Mesothelial cell of epicardium (in vitro differentiated cells): Measurements from ENCODE around the gene RABGAP1. TPM values are rescaled to one million over a fixed set of nuclear protein-coding genes. Genes with fewer than 3 reads are reported as not detected.

Experiments
- DNase-seq, 2 experiments: peaks; one replicate each; pipeline ENCODE4 v3.0.0; 2021; ENCODE audit warnings: low spot score in 2 of 2; ENCODE audit not compliant: unreplicated experiment in 2 of 2
- H3K27ac Mint-ChIP-seq: 2 replicates; pipeline ENCODE4 v1.8.0; 2021; ENCODE audit warnings: mixed read lengths
- H3K27me3 Mint-ChIP-seq: 2 replicates; pipeline ENCODE4 v1.8.0; 2021; ENCODE audit warnings: low read depth, mixed read lengths
- H3K36me3 Mint-ChIP-seq: 2 replicates; pipeline ENCODE4 v1.8.0; 2021; ENCODE audit warnings: mixed read lengths
- H3K4me1 Mint-ChIP-seq: 2 replicates; pipeline ENCODE4 v1.8.0; 2021; ENCODE audit warnings: mixed read lengths
- H3K4me3 Mint-ChIP-seq: 2 replicates; pipeline ENCODE4 v1.8.0; 2021; ENCODE audit warnings: mild to moderate bottlenecking, moderate library complexity, mixed read lengths
- H3K9me3 Mint-ChIP-seq: 2 replicates; pipeline ENCODE4 v1.8.0; 2021; ENCODE audit warnings: mixed read lengths
- CTCF ChIP-seq: fragments of 200-600 bp; sonication (generic); IDR thresholded peaks from one replicate; pipeline ENCODE4 v1.5.0; 2021; ENCODE audit warnings: antibody characterized with exemption; ENCODE audit not compliant: unreplicated experiment
- total RNA-seq: library from RNA; stranded (reverse); gene quantifications from 3 replicates; pipeline ENCODE4 v1.2.1, GENCODE V29; 2021

Gene RABGAP1
- total RNA-seq, 1 donor from 2014 or later, result 88.1 TPM

- Mint-ChIP-seq H3K9me3 (no peaks in the 10 kb centered on the region), H3K27ac (peak overlapping the region; percentile 93), H3K36me3 (peaks cover 26% of the 10 kb centered on the region), H3K4me1 (peaks cover 12% of the 10 kb centered on the region), H3K4me3 (no peak overlapping the region), H3K27me3 (no peaks in the 10 kb centered on the region)
- TF ChIP-seq CTCF, result no peak
- DNase-seq, result no peak
These were observed 61.9 kb downstream of the RABGAP1 start for GRCh38 chr9:123002754-123003153.

- H3K9me3 Mint-ChIP-seq, result no peaks in the 10 kb centered on the region
These were observed 62.6 kb downstream of the RABGAP1 start for GRCh38 chr9:123003466-123003865.

DNA sequence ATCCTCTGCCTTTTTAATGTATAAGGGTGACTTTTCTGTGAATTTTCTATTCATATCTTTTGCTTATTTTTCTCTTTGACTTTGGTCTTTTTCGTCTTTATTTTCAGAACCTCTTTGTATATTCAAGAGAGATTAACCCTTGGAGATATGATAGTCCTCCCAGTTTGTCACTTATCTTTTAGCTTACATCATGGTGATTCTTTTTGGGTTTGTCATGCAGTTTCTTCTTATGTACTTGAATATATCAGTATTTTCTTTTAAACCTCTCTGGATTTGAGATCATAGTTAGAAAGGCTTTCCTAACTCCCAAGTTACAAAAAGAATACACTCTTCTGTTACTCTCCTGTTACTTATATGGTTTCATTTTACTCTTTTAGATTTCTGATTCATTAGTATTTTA, 65.1 kb downstream of the RABGAP1 start:
- H3K4me3 Mint-ChIP-seq, result no peak overlapping the region
- H3K27me3 Mint-ChIP-seq, result no peaks in the 10 kb centered on the region
- no peak overlapping the region for H3K27ac Mint-ChIP-seq
- peaks cover 20% of the 10 kb centered on the region for H3K4me1 Mint-ChIP-seq
- TF ChIP-seq CTCF, result no peak
- DNase-seq, result no peak
- H3K9me3 Mint-ChIP-seq, result no peaks in the 10 kb centered on the region
- H3K36me3 Mint-ChIP-seq, result peaks cover 16% of the 10 kb centered on the region

More at GRCh38 chr9:123003466-123003865, 62.6 kb downstream of the RABGAP1 start:
- TF ChIP-seq CTCF, result no peak
- Mint-ChIP-seq H3K4me1 (peaks cover 12% of the 10 kb centered on the region), H3K4me3 (no peak overlapping the region), H3K27me3 (no peaks in the 10 kb centered on the region), H3K36me3 (peaks cover 26% of the 10 kb centered on the region), H3K27ac (peak overlapping the region; percentile 93)
- no peak for DNase-seq

GRCh38 chr9:123007269-123007668, 66.4 kb downstream of the RABGAP1 start:
- peaks cover 20% of the 10 kb centered on the region for H3K4me1 Mint-ChIP-seq
- no peak for TF ChIP-seq CTCF

GRCh38 chr9:123008909-123009308, 68.1 kb downstream of the RABGAP1 start:
- H3K27me3 Mint-ChIP-seq, result no peaks in the 10 kb centered on the region
- no peaks in the 10 kb centered on the region for H3K9me3 Mint-ChIP-seq
- no peak overlapping the region for H3K4me3 Mint-ChIP-seq
- no peak for DNase-seq
- H3K27ac Mint-ChIP-seq, result no peak overlapping the region
- peaks cover 10% of the 10 kb centered on the region for H3K4me1 Mint-ChIP-seq
- no peak for TF ChIP-seq CTCF
- H3K36me3 Mint-ChIP-seq, result peaks cover 25% of the 10 kb centered on the region

More at GRCh38 chr9:123007269-123007668, 66.4 kb downstream of the RABGAP1 start:
- no peaks in the 10 kb centered on the region for H3K27me3 Mint-ChIP-seq
- no peak overlapping the region for H3K27ac Mint-ChIP-seq
- no peak for DNase-seq
- H3K4me3 Mint-ChIP-seq, result no peak overlapping the region
- H3K9me3 Mint-ChIP-seq, result no peaks in the 10 kb centered on the region
- peaks cover 22% of the 10 kb centered on the region for H3K36me3 Mint-ChIP-seq

GRCh38 chr9:123011380-123011779, 70.6 kb downstream of the RABGAP1 start:
- Mint-ChIP-seq H3K27ac (no peak overlapping the region), H3K4me1 (peaks cover 7% of the 10 kb centered on the region), H3K27me3 (no peaks in the 10 kb centered on the region), H3K36me3 (peaks cover 30% of the 10 kb centered on the region), H3K4me3 (no peak overlapping the region), H3K9me3 (no peaks in the 10 kb centered on the region)
- TF ChIP-seq CTCF, result no peak
- no peak for DNase-seq
